Testis (tissue), 2 donors: ENCODE data around the gene ST6GALNAC5.

Source experiments
- CTCF ChIP-seq, 3 experiments: fragments of 450-650 bp in 2 of 3; fragments of 200-600 bp in 1 of 3; sonication (generic) in 1 of 3; IDR thresholded peaks; one replicate each; pipeline ENCODE4 v1.5.1; 2016 to 2019; ENCODE audit warnings: antibody characterized with exemption in 3 of 3, mild to moderate bottlenecking in 2 of 3, moderate library complexity in 1 of 3
- POLR2A ChIP-seq: fragments of 450-650 bp; IDR thresholded peaks from one replicate; pipeline ENCODE4 v1.6.1; 2017; ENCODE audit warnings: antibody characterized with exemption, mild to moderate bottlenecking, moderate library complexity

- TF ChIP-seq CTCF (IDR thresholded peaks at IDR 0.05) (no peak), POLR2A (no peak)
Observed at GRCh38 chr1:77100875-77101274, 233.6 kb downstream of the ST6GALNAC5 start.
